IMR-90 (cell line): ENCODE results near the gene RARB.

Experiments used
- CEBPB ChIP-seq: IDR thresholded peaks from 2 replicates; pipeline ENCODE4 v1.6.1; 2012; ENCODE audit warnings: low read depth, low read length, improper control_type of control experiment
- CHD1 ChIP-seq: IDR thresholded peaks from 2 replicates; pipeline ENCODE4 v1.6.1; 2012; ENCODE audit warnings: low read depth, low read length, improper control_type of control experiment
- MAFK ChIP-seq: IDR thresholded peaks from 2 replicates; pipeline ENCODE4 v1.6.1; 2012; ENCODE audit warnings: low read depth, low read length, improper control_type of control experiment
- MXI1 ChIP-seq: IDR thresholded peaks from 2 replicates; pipeline ENCODE4 v1.6.1; 2012; ENCODE audit warnings: low read depth, mild to moderate bottlenecking, low read length, moderate library complexity, borderline replicate concordance
- NFE2L2 ChIP-seq: fragments of 150-350 bp; IDR thresholded peaks from 2 replicates; pipeline ENCODE4 v1.6.1; 2016; ENCODE audit warnings: low read depth, mild to moderate bottlenecking, low read length
- POLR2A ChIP-seq: IDR thresholded peaks from 2 replicates; pipeline ENCODE4 v1.6.1; 2012; ENCODE audit warnings: mild to moderate bottlenecking, low read depth, low read length
- RAD21 ChIP-seq: IDR thresholded peaks from 2 replicates; pipeline ENCODE4 v1.6.1; 2012; ENCODE audit warnings: low read length, improper control_type of control experiment
- RCOR1 ChIP-seq: IDR thresholded peaks from 2 replicates; pipeline ENCODE4 v1.6.1; 2012; ENCODE audit warnings: mild to moderate bottlenecking, low read length, improper control_type of control experiment; ENCODE audit not compliant: insufficient replicate concordance
- SMC3 ChIP-seq: fragments of 150-350 bp; IDR thresholded peaks from 2 replicates; pipeline ENCODE4 v1.6.1; 2016; ENCODE audit warnings: low read depth, mild to moderate bottlenecking, antibody characterized with exemption, low read length, moderate library complexity
- TF ChIP-seq, protein P1 (sequence below): conservative IDR thresholded peaks from 2 replicates; pipeline ENCODE4 v1.5.1; 2012; ENCODE audit warnings: mild to moderate bottlenecking, low read depth, low read length, improper control_type of control experiment
- TF ChIP-seq, protein P2 (sequence below): fragments of 150-350 bp; IDR thresholded peaks from 2 replicates; pipeline ENCODE4 v1.6.1; 2017; ENCODE audit warnings: mild to moderate bottlenecking, antibody characterized with exemption, low read length, low read depth
- TF ChIP-seq, protein P3 (sequence below): fragments of 150-350 bp; IDR thresholded peaks from 2 replicates; pipeline ENCODE4 v1.6.1; 2016; ENCODE audit warnings: low read depth, mild to moderate bottlenecking, low read length, moderate library complexity, borderline replicate concordance

DNA sequence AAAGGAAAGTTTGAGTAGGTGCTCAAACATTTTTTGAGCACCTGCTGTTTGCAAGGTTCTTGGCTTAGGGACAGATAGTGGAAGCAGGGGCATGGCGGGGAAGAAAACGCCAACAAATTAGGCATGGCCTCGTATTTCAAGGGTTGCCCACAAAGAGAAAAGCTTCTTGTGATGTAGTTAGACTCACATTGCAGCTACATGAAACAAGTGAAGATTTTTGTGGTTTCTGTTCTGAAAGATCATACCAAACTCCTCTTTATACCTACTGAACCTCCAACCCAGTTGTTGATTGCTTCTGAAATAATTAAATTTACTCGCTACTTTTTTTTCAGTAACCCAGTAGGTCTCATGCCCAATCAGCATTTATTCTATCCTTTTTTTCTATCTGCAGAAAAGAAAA, 23.5 kb upstream of the RARB start:
- no peak for TF ChIP-seq SMC3
- TF ChIP-seq, protein P1, sequence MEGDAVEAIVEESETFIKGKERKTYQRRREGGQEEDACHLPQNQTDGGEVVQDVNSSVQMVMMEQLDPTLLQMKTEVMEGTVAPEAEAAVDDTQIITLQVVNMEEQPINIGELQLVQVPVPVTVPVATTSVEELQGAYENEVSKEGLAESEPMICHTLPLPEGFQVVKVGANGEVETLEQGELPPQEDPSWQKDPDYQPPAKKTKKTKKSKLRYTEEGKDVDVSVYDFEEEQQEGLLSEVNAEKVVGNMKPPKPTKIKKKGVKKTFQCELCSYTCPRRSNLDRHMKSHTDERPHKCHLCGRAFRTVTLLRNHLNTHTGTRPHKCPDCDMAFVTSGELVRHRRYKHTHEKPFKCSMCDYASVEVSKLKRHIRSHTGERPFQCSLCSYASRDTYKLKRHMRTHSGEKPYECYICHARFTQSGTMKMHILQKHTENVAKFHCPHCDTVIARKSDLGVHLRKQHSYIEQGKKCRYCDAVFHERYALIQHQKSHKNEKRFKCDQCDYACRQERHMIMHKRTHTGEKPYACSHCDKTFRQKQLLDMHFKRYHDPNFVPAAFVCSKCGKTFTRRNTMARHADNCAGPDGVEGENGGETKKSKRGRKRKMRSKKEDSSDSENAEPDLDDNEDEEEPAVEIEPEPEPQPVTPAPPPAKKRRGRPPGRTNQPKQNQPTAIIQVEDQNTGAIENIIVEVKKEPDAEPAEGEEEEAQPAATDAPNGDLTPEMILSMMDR: no peak
- TF ChIP-seq MXI1: no peak
- TF ChIP-seq POLR2A: no peak
- no peak for TF ChIP-seq RAD21
- no peak for TF ChIP-seq CHD1
- no peak for TF ChIP-seq MAFK
- TF ChIP-seq NFE2L2: no peak
- TF ChIP-seq, protein P2, sequence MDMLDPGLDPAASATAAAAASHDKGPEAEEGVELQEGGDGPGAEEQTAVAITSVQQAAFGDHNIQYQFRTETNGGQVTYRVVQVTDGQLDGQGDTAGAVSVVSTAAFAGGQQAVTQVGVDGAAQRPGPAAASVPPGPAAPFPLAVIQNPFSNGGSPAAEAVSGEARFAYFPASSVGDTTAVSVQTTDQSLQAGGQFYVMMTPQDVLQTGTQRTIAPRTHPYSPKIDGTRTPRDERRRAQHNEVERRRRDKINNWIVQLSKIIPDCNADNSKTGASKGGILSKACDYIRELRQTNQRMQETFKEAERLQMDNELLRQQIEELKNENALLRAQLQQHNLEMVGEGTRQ: no peak
- TF ChIP-seq, protein P3, sequence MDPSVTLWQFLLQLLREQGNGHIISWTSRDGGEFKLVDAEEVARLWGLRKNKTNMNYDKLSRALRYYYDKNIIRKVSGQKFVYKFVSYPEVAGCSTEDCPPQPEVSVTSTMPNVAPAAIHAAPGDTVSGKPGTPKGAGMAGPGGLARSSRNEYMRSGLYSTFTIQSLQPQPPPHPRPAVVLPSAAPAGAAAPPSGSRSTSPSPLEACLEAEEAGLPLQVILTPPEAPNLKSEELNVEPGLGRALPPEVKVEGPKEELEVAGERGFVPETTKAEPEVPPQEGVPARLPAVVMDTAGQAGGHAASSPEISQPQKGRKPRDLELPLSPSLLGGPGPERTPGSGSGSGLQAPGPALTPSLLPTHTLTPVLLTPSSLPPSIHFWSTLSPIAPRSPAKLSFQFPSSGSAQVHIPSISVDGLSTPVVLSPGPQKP: no peak
- no peak for TF ChIP-seq CEBPB
- no peak for TF ChIP-seq RCOR1
